HepG2 (cell line): ENCODE data around the gene PPP1R13L. TPM values are rescaled to one million over a fixed set of nuclear protein-coding genes. Genes with fewer than 3 reads are reported as not detected.
A peak's percentile ranks its signal among the peaks of the same experiment; 100 is the strongest.

Source experiments
- ATAC-seq: fragments of 200-7000 bp; cut with Tn5 transposase; 3 replicates; pipeline ENCODE4 v1.9.1; 2020; ENCODE audit warnings: mild to moderate bottlenecking, moderate library complexity
- BruUV-seq: library from RNA; stranded (reverse); fragments of 400-500 nt; replicated peaks from 2 replicates; lab custom pipeline; 2021; lab: Mats Ljungman, UMichigan
- CTCF ChIA-PET: fragments of 300-600 bp; formaldehyde crosslinking; extraction: SDS; loops from one replicate; lab custom pipeline; 2021; ENCODE audit warnings: low total read pairs, inconsistent platforms, low intra/inter-chr PET ratio; lab: Yijun Ruan, JAX
- POLR2A ChIA-PET: fragments of 350-600 bp; sonication (Branson Sonifier 250); formaldehyde crosslinking; loops from one replicate; lab custom pipeline; 2020; ENCODE audit warnings: antibody characterized with exemption, inconsistent platforms; lab: Yijun Ruan, JAX
- DNase-seq: peaks from one replicate; pipeline ENCODE4 v3.0.0-alpha.2; 2015; ENCODE audit warnings: low spot score
- FAIRE-seq: peaks from 3 replicates; lab custom pipeline; 2011; peaks lifted over from hg19 to GRCh38; lab: Jason Lieb, UNC
- H2AFZ ChIP-seq: one replicate; pipeline ENCODE4 v1.6.1; 2011; ENCODE audit warnings: low read length, inconsistent platforms
- H3K27ac ChIP-seq: fragments of 300-600 bp; 3 replicates; pipeline ENCODE4 v1.8.0; 2011; ENCODE audit warnings: mixed run types, mild to moderate bottlenecking, mixed read lengths, low read length, inconsistent platforms; ENCODE audit not compliant: insufficient read depth; ENCODE audit errors: extremely low read length
- H3K27me3 ChIP-seq, 2 experiments: fragments of 200-600 bp in 1 of 2; 2 replicates in 1 of 2; 3 replicates in 1 of 2; pipeline versions ENCODE4 v1.6.0 to v1.8.0; 2011; ENCODE audit warnings: low read length in 2 of 2, mild to moderate bottlenecking in 2 of 2, moderate library complexity in 2 of 2, inconsistent platforms in 1 of 2; ENCODE audit not compliant: insufficient read depth in 2 of 2, control insufficient read depth in 1 of 2
- H3K36me3 ChIP-seq, 2 experiments: fragments of 200-600 bp in 1 of 2; replicated peaks in 1 of 2; 2 replicates in 1 of 2; 3 replicates in 1 of 2; pipeline versions ENCODE4 v1.5.1 to v1.8.0; 2011; ENCODE audit warnings: low read length in 2 of 2, inconsistent platforms in 1 of 2; ENCODE audit not compliant: insufficient read depth in 2 of 2, control insufficient read depth in 1 of 2
- H3K4me1 ChIP-seq: 2 replicates; pipeline ENCODE4 v1.5.1; 2012; ENCODE audit warnings: low read length, inconsistent platforms; ENCODE audit not compliant: insufficient read depth
- H3K4me2 ChIP-seq: 2 replicates; pipeline ENCODE4 v1.6.0; 2011; ENCODE audit warnings: low read depth, low read length, inconsistent platforms
- H3K4me3 ChIP-seq, 3 experiments: fragments of 200-600 bp in 1 of 3; sonication (generic), shearing (Covaris generic) in 1 of 3; replicated peaks in 1 of 3; 2 replicates each; pipeline ENCODE4 v1.5.1; 2011 to 2016; ENCODE audit warnings: low read length in 3 of 3, inconsistent platforms in 2 of 3, low read depth in 2 of 3, mild to moderate bottlenecking in 2 of 3, control low read depth in 1 of 3, mixed read lengths in 1 of 3; ENCODE audit not compliant: insufficient read depth in 1 of 3
- H3K79me2 ChIP-seq: one replicate; pipeline ENCODE4 v1.6.1; 2011; ENCODE audit warnings: low read length, inconsistent platforms; ENCODE audit not compliant: insufficient read depth
- H3K9ac ChIP-seq: 2 replicates; pipeline ENCODE4 v1.6.0; 2011; ENCODE audit warnings: mild to moderate bottlenecking, low read depth, low read length, inconsistent platforms; ENCODE audit not compliant: insufficient read depth
- H3K9me3 ChIP-seq: 2 replicates; pipeline ENCODE4 v1.5.1; 2012; ENCODE audit warnings: mild to moderate bottlenecking, low read length
- H4K20me1 ChIP-seq: 2 replicates; pipeline ENCODE4 v1.6.0; 2011; ENCODE audit warnings: inconsistent platforms, mild to moderate bottlenecking, low read length, moderate library complexity; ENCODE audit not compliant: insufficient read depth
- AGO2 ChIP-seq: fragments of 200-400 bp; formaldehyde crosslinking; optimal IDR thresholded peaks from 2 replicates; pipeline ENCODE3; 2017; ENCODE audit warnings: mild to moderate bottlenecking, low read depth, low read length, moderate library complexity
- ATRX ChIP-seq: sonication (generic); formaldehyde crosslinking; IDR thresholded peaks from 2 replicates; pipeline ENCODE4 v1.4.0; 2020; ENCODE audit warnings: missing genetic modification reagents, borderline replicate concordance
- FOXA1 ChIP-seq, 2 experiments: fragments of 450-650 bp in 1 of 2; sonication (generic) in 1 of 2; formaldehyde crosslinking in 1 of 2; IDR thresholded peaks; 2 replicates each; pipeline versions ENCODE4 v1.4.0 to v1.6.1; 2016 to 2020; ENCODE audit warnings: missing genetic modification reagents in 1 of 2
- HDAC2 ChIP-seq: sonication (generic); formaldehyde crosslinking; IDR thresholded peaks from 2 replicates; pipeline ENCODE4 v1.4.0; 2020; ENCODE audit warnings: missing genetic modification reagents
- MLLT10 ChIP-seq: sonication (generic); formaldehyde crosslinking; IDR thresholded peaks from 2 replicates; pipeline ENCODE4 v1.4.0; 2020; ENCODE audit warnings: missing genetic modification reagents
- SAP130 ChIP-seq: IDR thresholded peaks from 2 replicates; pipeline ENCODE4 v1.6.1; 2016; ENCODE audit warnings: low read depth
- ZNF441 ChIP-seq: sonication (generic); formaldehyde crosslinking; IDR thresholded peaks from 2 replicates; pipeline ENCODE4 v1.7.0; 2021; ENCODE audit warnings: missing genetic modification reagents, borderline replicate concordance
- ZNF484 ChIP-seq: sonication (generic); formaldehyde crosslinking; IDR thresholded peaks from 2 replicates; pipeline ENCODE4 v1.5.1; 2020; ENCODE audit warnings: mild to moderate bottlenecking, low read depth, missing genetic modification reagents, borderline replicate concordance
- ZNF558 ChIP-seq: sonication (generic); formaldehyde crosslinking; IDR thresholded peaks from 2 replicates; pipeline ENCODE4 v1.9.0; 2022; ENCODE audit warnings: mild to moderate bottlenecking, missing genetic modification reagents, borderline replicate concordance
- ZNF792 ChIP-seq: IDR thresholded peaks from 2 replicates; pipeline ENCODE4 v1.6.1; 2016
- ZSCAN21 ChIP-seq: sonication (generic); formaldehyde crosslinking; IDR thresholded peaks from 2 replicates; pipeline ENCODE4 v1.8.0; 2022; ENCODE audit warnings: mild to moderate bottlenecking, missing genetic modification reagents, moderate library complexity, borderline replicate concordance
- WGBS: methylation state at CpG from one replicate; pipeline ENCODE4 v1.1.6; 2017; ENCODE audit warnings: low lambda C conversion rate; 5-methylcytosine and 5-hydroxymethylcytosine counted together
- in situ Hi-C: cut with HindIII; loops from 2 replicates; pipeline ENCODE4 v1.10.0; 2017; ENCODE audit warnings: low pct_unique_long_range_greater_than_20kb; ENCODE audit not compliant: extremely low pct_ligation_motif_present
- intact Hi-C: fragments of 100-400 bp; cut with micrococcal nuclease; formaldehyde crosslinking; loops from one replicate; pipeline ENCODE4 v1.10.0; 2022; ENCODE audit not compliant: unreplicated experiment
- polyA plus RNA-seq, 8 experiments: library from polyadenylated mRNA; depleted of rRNA in 3 of 8; stranded (reverse) in 7 of 8; unstranded in 1 of 8; fragments of >200 nt; fragmentation: Illumina TruSeq in 4 of 8; extraction: Trizol in 4 of 8; gene quantifications; 2 replicates each; pipeline versions ENCODE4 v1.2.1 to v1.2.3, GENCODE V29; 2011 to 2016; ENCODE audit warnings: low read depth in 4 of 8, missing spikeins in 1 of 8, mixed read lengths in 1 of 8; ENCODE audit not compliant: insufficient read depth in 1 of 8
- total RNA-seq, 5 experiments: library from RNA; depleted of rRNA; stranded (reverse); fragments of >200 nt; fragmentation: Illumina TruSeq; extraction: Trizol; gene quantifications; 2 replicates each; pipeline ENCODE4 v1.2.3, GENCODE V29; 2016; ENCODE audit warnings: low read depth in 1 of 5
- TF ChIP-seq, protein P1 (sequence below): sonication (generic); formaldehyde crosslinking; conservative IDR thresholded peaks from 2 replicates; pipeline ENCODE4 v1.4.0; 2020; ENCODE audit warnings: missing genetic modification reagents
- TF ChIP-seq, protein P2 (sequence below): IDR thresholded peaks from 2 replicates; pipeline ENCODE4 v1.6.1; 2016; ENCODE audit warnings: low read depth
- TF ChIP-seq, protein P3 (sequence below): sonication (generic); formaldehyde crosslinking; conservative IDR thresholded peaks from 2 replicates; pipeline ENCODE4 v1.4.0; 2020; ENCODE audit warnings: missing genetic modification reagents
- TF ChIP-seq, protein P4 (sequence below): IDR thresholded peaks from 2 replicates; pipeline ENCODE4 v1.6.1; 2016; ENCODE audit warnings: low read depth, borderline replicate concordance

The PPP1R13L gene
- total and polyA plus RNA-seq, 2 of the 13 experiments (the other 11 are each of a cell fraction or from before 2014, with no cell fraction given): 1.3 to 6.6 TPM

DNA sequence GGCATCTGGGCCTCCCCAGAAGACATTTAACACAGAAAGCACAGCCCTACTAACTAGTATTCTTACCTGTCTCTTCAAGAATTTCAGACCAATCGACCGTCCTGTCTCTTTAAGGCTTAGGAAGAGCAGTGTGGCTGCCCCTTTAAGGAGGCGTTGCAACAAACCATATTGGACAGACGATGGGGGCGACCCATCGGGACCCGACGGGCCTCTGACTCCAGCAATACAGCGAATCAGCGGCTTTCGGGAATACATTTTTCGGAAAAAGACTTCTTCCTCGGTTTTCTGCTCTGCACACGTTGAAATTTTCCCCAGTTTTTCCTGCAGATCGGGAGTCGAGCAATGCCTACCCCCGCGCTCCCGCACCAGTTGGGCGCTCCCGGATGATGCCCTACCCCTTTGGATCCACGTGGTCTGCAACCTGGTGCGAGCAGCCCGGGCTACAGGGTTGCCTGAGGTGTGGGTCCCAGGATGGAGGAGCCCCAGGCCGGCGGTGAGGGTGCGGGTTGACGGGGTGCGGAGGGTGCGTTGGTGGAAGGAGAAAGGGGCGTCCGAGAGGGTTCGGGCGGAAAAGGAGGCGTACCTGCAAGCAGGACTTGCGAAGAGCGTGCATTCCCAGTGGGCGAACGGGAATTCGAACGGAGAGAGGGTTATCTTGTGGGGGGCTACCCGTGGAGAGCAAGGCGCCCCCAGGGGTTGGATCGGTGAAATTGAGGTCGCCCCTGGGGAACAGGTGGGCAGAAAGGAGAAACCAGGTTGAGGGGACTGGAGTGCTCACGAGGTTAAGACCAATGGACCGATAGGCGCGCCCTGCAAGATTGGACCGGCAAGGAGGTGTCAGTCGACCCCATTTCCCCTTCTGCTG lies 1.6 kb upstream of the PPP1R13L start, which contains the start of gene POLR1G (continued):
- TF ChIP-seq, protein P1, sequence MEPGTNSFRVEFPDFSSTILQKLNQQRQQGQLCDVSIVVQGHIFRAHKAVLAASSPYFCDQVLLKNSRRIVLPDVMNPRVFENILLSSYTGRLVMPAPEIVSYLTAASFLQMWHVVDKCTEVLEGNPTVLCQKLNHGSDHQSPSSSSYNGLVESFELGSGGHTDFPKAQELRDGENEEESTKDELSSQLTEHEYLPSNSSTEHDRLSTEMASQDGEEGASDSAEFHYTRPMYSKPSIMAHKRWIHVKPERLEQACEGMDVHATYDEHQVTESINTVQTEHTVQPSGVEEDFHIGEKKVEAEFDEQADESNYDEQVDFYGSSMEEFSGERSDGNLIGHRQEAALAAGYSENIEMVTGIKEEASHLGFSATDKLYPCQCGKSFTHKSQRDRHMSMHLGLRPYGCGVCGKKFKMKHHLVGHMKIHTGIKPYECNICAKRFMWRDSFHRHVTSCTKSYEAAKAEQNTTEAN: peak; percentile 54; the same call in 1 of the 2 replicates
- TF ChIP-seq ZNF558: 0 out of 2 replicates have a peak, but pooled peaks have one; percentile 24
- no peak for TF ChIP-seq ZNF484 (CRISPR knock-in tag)
- TF ChIP-seq MLLT10 (CRISPR knock-in tag): no peak

DNA sequence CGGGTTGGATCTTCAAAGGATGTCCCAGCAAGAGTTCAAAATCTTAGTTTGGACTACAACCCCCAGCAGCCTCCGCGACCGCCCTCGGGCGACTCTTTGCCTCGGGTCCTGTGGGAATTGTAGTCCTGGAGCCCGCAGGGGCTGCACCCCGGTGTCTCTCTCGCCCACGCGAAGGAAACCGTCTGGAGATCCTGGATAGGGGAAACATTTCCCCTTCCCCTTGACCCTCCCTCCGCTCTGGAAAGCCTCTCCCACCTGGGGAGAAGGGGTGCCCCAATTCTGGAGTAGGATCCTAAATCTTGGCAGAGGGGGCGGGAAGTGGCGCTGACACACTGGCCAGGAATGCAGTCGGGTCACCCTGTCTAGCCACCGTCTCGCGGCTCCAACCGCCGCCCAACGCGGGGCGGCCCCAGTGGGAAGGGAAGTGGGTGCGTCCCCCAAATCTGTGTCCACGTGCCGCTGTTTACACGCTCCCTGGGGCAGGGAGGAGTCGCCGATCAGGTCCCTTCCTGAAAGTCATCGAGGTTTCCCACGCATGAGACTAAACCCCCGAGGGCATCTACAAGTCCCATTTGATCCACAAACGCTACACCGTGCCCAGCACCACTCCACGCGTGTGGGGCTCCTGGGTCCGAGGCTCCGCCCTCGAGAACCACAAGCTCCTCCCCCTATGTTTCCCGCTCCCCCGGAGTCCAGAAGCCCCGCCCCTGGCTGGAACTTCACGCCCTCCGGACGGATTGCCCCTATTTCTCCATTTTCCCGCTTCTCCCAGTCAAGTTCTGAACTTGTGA lies 761 bp upstream of the PPP1R13L start:
- no peaks in the 10 kb centered on the region for H4K20me1 ChIP-seq
- POLR2A ChIA-PET: interaction anchor here (0.7 to 1.0 kb wide), 4 partner anchors 10 to 178 kb away, joined by 3 to 4 read pairs (median 3); no protein-coding TSS in a partner anchor
- ATAC-seq (peak; percentile 81), DNase-seq (peak; percentile 81), FAIRE-seq (no peak)
- H3K9me3 ChIP-seq: no peaks in the 10 kb centered on the region
- peaks cover 23% of the 10 kb centered on the region for H3K79me2 ChIP-seq
- H3K4me1 ChIP-seq: peaks cover 29% of the 10 kb centered on the region
- H3K27me3 ChIP-seq: no peaks in the 10 kb centered on the region; a peak in 1 of 5 replicates
- H3K27ac ChIP-seq: peak overlapping the region; percentile 92
- H3K9ac ChIP-seq: peak overlapping the region; percentile 94
- peaks cover 7 to 8% of the 10 kb centered on the region in 2 experiments; a peak in 3 of 5 replicates for H3K36me3 ChIP-seq
- intact Hi-C loops (no loop called here), in situ Hi-C loops (no loop called here)
- WGBS: 1% methylated on average over 20 of the region's 48 CpGs
- CTCF ChIA-PET: interaction anchor here (2.2 to 2.8 kb wide), 2 partner anchors 73 to 80 kb away, joined by 12 to 19 read pairs; no protein-coding TSS in a partner anchor
- H3K4me3 ChIP-seq: peak overlapping the region; percentile 75 to 84 (median 84)
- peak overlapping the region; percentile 86 for H2AFZ ChIP-seq
- BruUV-seq: TSS peak; percentile 44
- H3K4me2 ChIP-seq: peak overlapping the region; percentile 85
- TF ChIP-seq ZSCAN21 (CRISPR knock-in tag) (0 out of 2 replicates have a peak, but pooled peaks have one; percentile 18), ATRX (CRISPR knock-in tag) (no peak), ZNF441 (CRISPR knock-in tag) (0 out of 2 replicates have a peak, but pooled peaks have one; percentile 14), ZNF484 (CRISPR knock-in tag) (no peak), HDAC2 (peak; percentile 21; the same call in 1 of the 2 replicates), SAP130 (0 out of 2 replicates have a peak, but pooled peaks have one; percentile 4), FOXA1 (IDR thresholded peaks at IDR 0.05) (no peak), FOXA1 (CRISPR knock-in tag; IDR thresholded peaks at IDR 0.05) (peak; percentile 55), AGO2 (peak; percentile 27), ZNF792 (CRISPR knock-in tag) (0 out of 2 replicates have a peak, but pooled peaks have one; percentile 15)
- TF ChIP-seq, protein P2, sequence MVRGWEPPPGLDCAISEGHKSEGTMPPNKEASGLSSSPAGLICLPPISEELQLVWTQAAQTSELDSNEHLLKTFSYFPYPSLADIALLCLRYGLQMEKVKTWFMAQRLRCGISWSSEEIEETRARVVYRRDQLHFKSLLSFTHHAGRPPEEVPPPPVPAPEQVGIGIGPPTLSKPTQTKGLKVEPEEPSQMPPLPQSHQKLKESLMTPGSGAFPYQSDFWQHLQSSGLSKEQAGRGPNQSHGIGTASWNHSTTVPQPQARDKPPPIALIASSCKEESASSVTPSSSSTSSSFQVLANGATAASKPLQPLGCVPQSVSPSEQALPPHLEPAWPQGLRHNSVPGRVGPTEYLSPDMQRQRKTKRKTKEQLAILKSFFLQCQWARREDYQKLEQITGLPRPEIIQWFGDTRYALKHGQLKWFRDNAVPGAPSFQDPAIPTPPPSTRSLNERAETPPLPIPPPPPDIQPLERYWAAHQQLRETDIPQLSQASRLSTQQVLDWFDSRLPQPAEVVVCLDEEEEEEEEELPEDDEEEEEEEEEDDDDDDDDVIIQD (CRISPR knock-in tag): peak; percentile 22; the same call in 1 of the 2 replicates
- TF ChIP-seq, protein P3, sequence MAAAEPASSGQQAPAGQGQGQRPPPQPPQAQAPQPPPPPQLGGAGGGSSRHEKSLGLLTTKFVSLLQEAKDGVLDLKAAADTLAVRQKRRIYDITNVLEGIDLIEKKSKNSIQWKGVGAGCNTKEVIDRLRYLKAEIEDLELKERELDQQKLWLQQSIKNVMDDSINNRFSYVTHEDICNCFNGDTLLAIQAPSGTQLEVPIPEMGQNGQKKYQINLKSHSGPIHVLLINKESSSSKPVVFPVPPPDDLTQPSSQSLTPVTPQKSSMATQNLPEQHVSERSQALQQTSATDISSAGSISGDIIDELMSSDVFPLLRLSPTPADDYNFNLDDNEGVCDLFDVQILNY (CRISPR knock-in tag): 0 out of 2 replicates have a peak, but pooled peaks have one; percentile 48
- TF ChIP-seq, protein P4, sequence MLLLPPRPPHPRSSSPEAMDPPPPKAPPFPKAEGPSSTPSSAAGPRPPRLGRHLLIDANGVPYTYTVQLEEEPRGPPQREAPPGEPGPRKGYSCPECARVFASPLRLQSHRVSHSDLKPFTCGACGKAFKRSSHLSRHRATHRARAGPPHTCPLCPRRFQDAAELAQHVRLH: peak; percentile 52; the same call in 1 of the 2 replicates
